Testis (tissue), 3 donors: Measurements from ENCODE around the gene ITPKC. TPM values are rescaled to one million over a fixed set of nuclear protein-coding genes. Genes with fewer than 3 reads are reported as not detected.

Experiments
- DNase-seq: peaks from one replicate; pipeline ENCODE4 v3.0.0-alpha.2; 2019
- H3K27ac ChIP-seq, 2 donors: fragments of 200-600 bp; sonication (generic); one replicate each; pipeline ENCODE4 v1.5.1; 2019
- H3K27me3 ChIP-seq: fragments of 200-600 bp; sonication (generic); one replicate; pipeline ENCODE4 v1.5.1; 2019
- H3K36me3 ChIP-seq: fragments of 200-600 bp; sonication (generic); one replicate; pipeline ENCODE4 v1.5.1; 2017; ENCODE audit warnings: low read depth; ENCODE audit errors: missing control alignments
- H3K4me1 ChIP-seq: fragments of 200-600 bp; sonication (generic); one replicate; pipeline ENCODE4 v1.5.1; 2019
- H3K4me3 ChIP-seq, 2 donors: fragments of 200-600 bp; sonication (generic); one replicate each; pipeline ENCODE4 v1.5.1; 2017 to 2019
- H3K9me3 ChIP-seq: fragments of 200-600 bp; sonication (generic); one replicate; pipeline ENCODE4 v1.5.1; 2017
- CTCF ChIP-seq, 3 experiments: fragments of 450-650 bp in 2 of 3; fragments of 200-600 bp in 1 of 3; sonication (generic) in 1 of 3; IDR thresholded peaks; one replicate each; pipeline ENCODE4 v1.5.1; 2016 to 2019; ENCODE audit warnings: antibody characterized with exemption in 3 of 3, mild to moderate bottlenecking in 2 of 3, moderate library complexity in 1 of 3
- POLR2A ChIP-seq: fragments of 450-650 bp; IDR thresholded peaks from one replicate; pipeline ENCODE4 v1.6.1; 2017; ENCODE audit warnings: antibody characterized with exemption, mild to moderate bottlenecking, moderate library complexity
- WGBS, 2 donors: methylation state at CpG; one replicate each; pipeline ENCODE4 v1.1.5; 2018; 5-methylcytosine and 5-hydroxymethylcytosine counted together
- intact Hi-C: fragments of 100-400 bp; cut with DNase I; formaldehyde crosslinking; loops from one replicate; pipeline ENCODE4 v1.15.1; 2023; ENCODE audit warnings: low total_unique reads
- polyA plus RNA-seq: library from polyadenylated mRNA; stranded (reverse); fragments of 350-450 nt; fragmentation: Illumina TruSeq; extraction: RNeasy Lipid Tissue Mini Kit (QIAGEN cat#74804); gene quantifications from one replicate; pipeline ENCODE4 v1.2.3, GENCODE V29; 2014; ENCODE audit warnings: low read depth, low replicate concordance; ENCODE audit not compliant: insufficient read depth
- total RNA-seq, 2 donors: library from RNA; depleted of rRNA; stranded (reverse); fragments of >200 nt; gene quantifications; one replicate each; pipeline ENCODE4 v1.2.3, GENCODE V29; 2016

ITPKC gene
- total and polyA plus RNA-seq, 3 donors from 2014 or later = 11.6 to 20.8 (median 19.2) TPM

GRCh38 chr19:40774916-40775631 lies 58.2 kb downstream of the ITPKC start, which contains the start of gene MIA:
Gene MIA (plus strand): TSS chr19:40775521. CDS start chr19:40775543, 22 bp downstream.
- TF ChIP-seq CTCF (IDR thresholded peaks at IDR 0.05) = no peak
- TF ChIP-seq POLR2A = no peak
- no peak for DNase-seq
- Histone ChIP-seq H3K4me3 (no peak within 1 kb of the TSS), H3K27ac (no peak within 1 kb of the TSS), H3K9me3 (no peaks in the 10 kb centered on the region), H3K4me1 (peaks cover 12% of the 10 kb centered on the region), H3K36me3 (no peaks in the 10 kb centered on the region), H3K27me3 (no peaks in the 10 kb centered on the region)
- intact Hi-C loops = no loop called here
- 68 to 80% methylated on average over 9 of the region's 9 CpGs for WGBS, 2 donors

GRCh38 chr19:40775632-40776022 lies 58.7 kb downstream of the ITPKC start:
- H3K4me1 ChIP-seq = peaks cover 12% of the 10 kb centered on the region
- no peak for DNase-seq
- H3K27me3 ChIP-seq = no peaks in the 10 kb centered on the region
- no peaks in the 10 kb centered on the region for H3K36me3 ChIP-seq
- no peak overlapping the region for H3K4me3 ChIP-seq
- no peaks in the 10 kb centered on the region for H3K9me3 ChIP-seq
- 82 to 87% methylated on average over 10 of the region's 10 CpGs for WGBS, 2 donors
- TF ChIP-seq CTCF (IDR thresholded peaks at IDR 0.05) = no peak
- TF ChIP-seq POLR2A = no peak
- H3K27ac ChIP-seq = no peak overlapping the region
- intact Hi-C loops = no loop called here

DNA sequence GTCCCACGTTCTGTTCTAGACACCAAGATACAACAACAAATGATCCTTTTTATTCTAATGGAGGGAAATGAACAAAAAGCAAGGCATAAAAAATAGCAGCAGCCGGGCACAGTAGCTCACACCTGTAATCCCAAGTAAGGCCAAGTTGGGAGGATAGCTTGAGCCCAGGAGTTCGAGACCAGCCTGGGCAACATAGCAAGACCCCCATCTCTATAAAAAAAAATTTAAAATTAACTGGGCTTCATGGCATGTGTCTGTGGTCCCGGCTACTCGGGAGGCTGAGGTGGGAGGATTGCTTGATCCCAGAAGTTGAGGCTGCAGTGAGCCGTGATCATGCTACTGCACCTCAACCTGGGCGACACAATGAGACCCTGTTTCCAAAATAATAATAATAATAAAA lies 59.5 kb downstream of the ITPKC start:
- intact Hi-C loops = no loop called here
- H3K4me1 ChIP-seq = peaks cover 12% of the 10 kb centered on the region
- no peak overlapping the region for H3K4me3 ChIP-seq

GRCh38 chr19:40776932-40777644 lies 60.2 kb downstream of the ITPKC start:
- DNase-seq = peak; percentile 97
- Histone ChIP-seq H3K4me3 (peak overlapping the region; percentile 73 to 95), H3K27ac (peak overlapping the region; percentile 95 to 96), H3K36me3 (no peaks in the 10 kb centered on the region), H3K4me1 (peaks cover 12% of the 10 kb centered on the region), H3K27me3 (no peaks in the 10 kb centered on the region), H3K9me3 (no peaks in the 10 kb centered on the region)
- 8 to 10% methylated on average over 13 of the region's 13 CpGs for WGBS, 2 donors
- no peak for TF ChIP-seq POLR2A
- TF ChIP-seq CTCF (IDR thresholded peaks at IDR 0.05) = no peak
- intact Hi-C loops = no loop called here

More for the DNA sequence above, 59.5 kb downstream of the ITPKC start:
- Histone ChIP-seq H3K36me3 (no peaks in the 10 kb centered on the region), H3K9me3 (no peaks in the 10 kb centered on the region), H3K27me3 (no peaks in the 10 kb centered on the region), H3K27ac (peak overlapping the region in 1 of 2 donors; percentile 95)
- WGBS, 2 donors = 60 to 75% methylated on average over 7 of the region's 7 CpGs
- no peak for DNase-seq
- TF ChIP-seq CTCF (IDR thresholded peaks at IDR 0.05) (no peak), POLR2A (no peak)
